HEK293 (cell line): Measurements from ENCODE around the gene INTS15.
A peak's percentile ranks its signal among the peaks of the same experiment; 100 is the strongest.

Experiments
- CTCF ChIP-seq: fragments of 450-650 bp; formaldehyde crosslinking; IDR thresholded peaks from 2 replicates; pipeline ENCODE4 v1.5.1; 2016; ENCODE audit warnings: missing biosample characterization, missing genetic modification characterization
- ZBTB11 ChIP-seq: fragments of 450-650 bp; formaldehyde crosslinking; conservative IDR thresholded peaks from 2 replicates; pipeline ENCODE4 v1.5.1; 2016; ENCODE audit warnings: low read depth, missing biosample characterization, missing genetic modification characterization

- no peak for TF ChIP-seq CTCF (tag by site-specific recombination)
- peak; percentile 96 for TF ChIP-seq ZBTB11
These were observed 12.3 kb upstream of the INTS15 start, which contains the start of gene ZDHHC4 for GRCh38 chr7:6577369-6578113.
